H1 (cell line): ENCODE measurements around the gene SLC2A1. TPM values are rescaled to one million over a fixed set of nuclear protein-coding genes. Genes with fewer than 3 reads are reported as not detected.

Experiments used
- SUZ12 ChIP-seq: fragments of 200-600 bp; sonication (generic); IDR thresholded peaks from 2 replicates; pipeline ENCODE4 v1.6.1; 2012; ENCODE audit warnings: mild to moderate bottlenecking, inconsistent platforms, low read length, moderate library complexity, mixed read lengths
- polyA plus RNA-seq, 7 experiments: library from polyadenylated mRNA; depleted of rRNA in 3 of 7; stranded (reverse) in 5 of 7; unstranded in 2 of 7; fragments of >200 nt in 5 of 7; fragments of 200-250 nt in 2 of 7; gene quantifications; 1 replicate in 5 of 7; 2 replicates in 1 of 7; 4 replicates in 1 of 7; pipeline versions ENCODE4 v1.2.1 to v1.2.3, GENCODE V29; 2011 to 2013; ENCODE audit warnings: missing spikeins in 2 of 7, mixed read lengths in 2 of 7
- total RNA-seq: library from RNA; stranded (reverse); fragmentation: NEBNext Ultra II Directional; extraction: Animal tissue kit (Norgen Biotek cat#: 25700); gene quantifications from 2 replicates; pipeline ENCODE4 v1.2.1, GENCODE V29; 2021
- TF ChIP-seq, protein P1 (sequence below): IDR thresholded peaks from 2 replicates; pipeline ENCODE4 v1.6.1; 2011; ENCODE audit warnings: low read length, improper control_type of control experiment

SLC2A1 gene
- total and polyA plus RNA-seq, 2 of the 8 experiments (the other 6 are each of a cell fraction or from before 2014, with no cell fraction given), result 230 to 308 TPM

GRCh38 chr1:42935313-42935895 is 23.3 kb downstream of the SLC2A1 start (continued):
- TF ChIP-seq, protein P1, sequence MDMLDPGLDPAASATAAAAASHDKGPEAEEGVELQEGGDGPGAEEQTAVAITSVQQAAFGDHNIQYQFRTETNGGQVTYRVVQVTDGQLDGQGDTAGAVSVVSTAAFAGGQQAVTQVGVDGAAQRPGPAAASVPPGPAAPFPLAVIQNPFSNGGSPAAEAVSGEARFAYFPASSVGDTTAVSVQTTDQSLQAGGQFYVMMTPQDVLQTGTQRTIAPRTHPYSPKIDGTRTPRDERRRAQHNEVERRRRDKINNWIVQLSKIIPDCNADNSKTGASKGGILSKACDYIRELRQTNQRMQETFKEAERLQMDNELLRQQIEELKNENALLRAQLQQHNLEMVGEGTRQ, result no peak
- TF ChIP-seq SUZ12, result no peak
